Measurements from ENCODE around the gene MRAS. TPM values are rescaled to one million over a fixed set of nuclear protein-coding genes. Genes with fewer than 3 reads are reported as not detected.

The MRAS gene
- polyA plus RNA-seq, 1 donor from 2014 or later, result 52.8 TPM

DNA sequence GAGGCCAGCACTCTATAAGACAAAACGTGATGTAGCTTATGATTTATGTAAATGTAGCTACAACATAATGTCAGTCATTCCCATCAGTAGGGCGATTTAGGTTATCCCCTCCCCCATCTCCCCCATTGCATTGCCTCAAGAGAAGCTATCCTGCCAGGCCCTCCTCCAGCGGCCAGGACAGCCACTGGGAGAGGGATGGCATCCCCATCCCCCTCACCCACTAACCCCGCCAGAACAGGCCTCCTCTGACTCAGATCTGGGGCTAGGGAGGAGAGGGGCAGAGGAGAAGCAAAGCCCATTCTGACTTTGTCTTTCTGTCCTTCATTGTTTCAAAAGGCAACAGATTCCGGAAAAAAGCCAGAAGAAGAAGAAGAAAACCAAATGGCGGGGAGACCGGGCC lies 53.5 kb downstream of the MRAS start:
- Histone ChIP-seq H3K36me3 (ENCODE audit: insufficient read depth, low read length) (peaks cover 7% of the 10 kb centered on the region), H2AFZ (ENCODE audit: low read depth, low read length) (no peak overlapping the region), H3K27me3 (ENCODE audit: insufficient read depth, low read depth, low read length) (no peaks in the 10 kb centered on the region), H3K4me2 (ENCODE audit: low read length) (no peak overlapping the region), H3K9me2 (ENCODE audit: insufficient read depth, low read length) (no peaks in the 10 kb centered on the region), H4K20me1 (ENCODE audit: insufficient read depth) (no peaks in the 10 kb centered on the region), H3F3A (ENCODE audit: insufficient read depth, low read length, poor library complexity, severe bottlenecking) (no peaks in the 10 kb centered on the region), H3K4me3 (ENCODE audit: low read length) (no peak overlapping the region), H3K9ac (ENCODE audit: low read length) (no peak overlapping the region), H3K27ac (ENCODE audit: low read length) (no peak overlapping the region), H3K79me2 (replicated peaks; ENCODE audit: insufficient read depth, low read length) (no peaks in the 10 kb centered on the region), H3K9me3 (ENCODE audit: low read length) (no peaks in the 10 kb centered on the region)
- TF ChIP-seq, protein P1, sequence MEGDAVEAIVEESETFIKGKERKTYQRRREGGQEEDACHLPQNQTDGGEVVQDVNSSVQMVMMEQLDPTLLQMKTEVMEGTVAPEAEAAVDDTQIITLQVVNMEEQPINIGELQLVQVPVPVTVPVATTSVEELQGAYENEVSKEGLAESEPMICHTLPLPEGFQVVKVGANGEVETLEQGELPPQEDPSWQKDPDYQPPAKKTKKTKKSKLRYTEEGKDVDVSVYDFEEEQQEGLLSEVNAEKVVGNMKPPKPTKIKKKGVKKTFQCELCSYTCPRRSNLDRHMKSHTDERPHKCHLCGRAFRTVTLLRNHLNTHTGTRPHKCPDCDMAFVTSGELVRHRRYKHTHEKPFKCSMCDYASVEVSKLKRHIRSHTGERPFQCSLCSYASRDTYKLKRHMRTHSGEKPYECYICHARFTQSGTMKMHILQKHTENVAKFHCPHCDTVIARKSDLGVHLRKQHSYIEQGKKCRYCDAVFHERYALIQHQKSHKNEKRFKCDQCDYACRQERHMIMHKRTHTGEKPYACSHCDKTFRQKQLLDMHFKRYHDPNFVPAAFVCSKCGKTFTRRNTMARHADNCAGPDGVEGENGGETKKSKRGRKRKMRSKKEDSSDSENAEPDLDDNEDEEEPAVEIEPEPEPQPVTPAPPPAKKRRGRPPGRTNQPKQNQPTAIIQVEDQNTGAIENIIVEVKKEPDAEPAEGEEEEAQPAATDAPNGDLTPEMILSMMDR (IDR thresholded peaks at IDR 0.05; ENCODE audit: poor library complexity, severe bottlenecking), result no peak
- TF ChIP-seq SMC3 (conservative IDR thresholded peaks at IDR 0.05; ENCODE audit: poor library complexity), result no peak
- no peak for TF ChIP-seq MXI1 (conservative IDR thresholded peaks at IDR 0.05; ENCODE audit: poor library complexity, severe bottlenecking)
- no peak for TF ChIP-seq RAD21 (conservative IDR thresholded peaks at IDR 0.05)
- TF ChIP-seq EP300 (conservative IDR thresholded peaks at IDR 0.05; ENCODE audit: poor library complexity, severe bottlenecking), result no peak
- TF ChIP-seq EZH2 (IDR thresholded peaks at IDR 0.05; ENCODE audit: borderline replicate concordance, insufficient read depth, low read length, poor library complexity, severe bottlenecking), result no peak
- TF ChIP-seq, protein P2, sequence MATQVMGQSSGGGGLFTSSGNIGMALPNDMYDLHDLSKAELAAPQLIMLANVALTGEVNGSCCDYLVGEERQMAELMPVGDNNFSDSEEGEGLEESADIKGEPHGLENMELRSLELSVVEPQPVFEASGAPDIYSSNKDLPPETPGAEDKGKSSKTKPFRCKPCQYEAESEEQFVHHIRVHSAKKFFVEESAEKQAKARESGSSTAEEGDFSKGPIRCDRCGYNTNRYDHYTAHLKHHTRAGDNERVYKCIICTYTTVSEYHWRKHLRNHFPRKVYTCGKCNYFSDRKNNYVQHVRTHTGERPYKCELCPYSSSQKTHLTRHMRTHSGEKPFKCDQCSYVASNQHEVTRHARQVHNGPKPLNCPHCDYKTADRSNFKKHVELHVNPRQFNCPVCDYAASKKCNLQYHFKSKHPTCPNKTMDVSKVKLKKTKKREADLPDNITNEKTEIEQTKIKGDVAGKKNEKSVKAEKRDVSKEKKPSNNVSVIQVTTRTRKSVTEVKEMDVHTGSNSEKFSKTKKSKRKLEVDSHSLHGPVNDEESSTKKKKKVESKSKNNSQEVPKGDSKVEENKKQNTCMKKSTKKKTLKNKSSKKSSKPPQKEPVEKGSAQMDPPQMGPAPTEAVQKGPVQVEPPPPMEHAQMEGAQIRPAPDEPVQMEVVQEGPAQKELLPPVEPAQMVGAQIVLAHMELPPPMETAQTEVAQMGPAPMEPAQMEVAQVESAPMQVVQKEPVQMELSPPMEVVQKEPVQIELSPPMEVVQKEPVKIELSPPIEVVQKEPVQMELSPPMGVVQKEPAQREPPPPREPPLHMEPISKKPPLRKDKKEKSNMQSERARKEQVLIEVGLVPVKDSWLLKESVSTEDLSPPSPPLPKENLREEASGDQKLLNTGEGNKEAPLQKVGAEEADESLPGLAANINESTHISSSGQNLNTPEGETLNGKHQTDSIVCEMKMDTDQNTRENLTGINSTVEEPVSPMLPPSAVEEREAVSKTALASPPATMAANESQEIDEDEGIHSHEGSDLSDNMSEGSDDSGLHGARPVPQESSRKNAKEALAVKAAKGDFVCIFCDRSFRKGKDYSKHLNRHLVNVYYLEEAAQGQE (IDR thresholded peaks at IDR 0.05; ENCODE audit: borderline replicate concordance), result no peak
- no peak for TF ChIP-seq POLR2AphosphoS5 (IDR thresholded peaks at IDR 0.05)
- TF ChIP-seq TAF1 (IDR thresholded peaks at IDR 0.05; ENCODE audit: low read depth), result no peak

DNA sequence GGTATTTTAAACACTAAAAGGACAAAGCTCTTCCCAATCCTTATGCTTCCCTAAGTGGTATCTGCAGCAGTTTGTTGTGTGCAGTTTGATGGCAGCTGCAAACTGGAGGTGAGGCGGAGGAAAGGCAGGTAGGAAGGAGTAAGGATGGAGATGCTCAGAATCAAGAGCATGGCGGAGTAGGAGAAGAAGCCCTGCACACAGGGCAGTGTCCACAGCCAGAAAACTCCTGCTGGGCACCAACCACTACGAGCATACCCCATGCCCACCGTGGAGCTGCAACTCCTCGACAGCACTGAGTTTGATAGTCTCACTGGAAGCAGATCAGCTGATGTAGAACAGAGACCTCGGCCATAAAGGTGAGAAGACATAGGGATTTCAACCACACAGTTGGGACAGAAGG lies 55.7 kb downstream of the MRAS start:
- Histone ChIP-seq H3K9me2 (ENCODE audit: insufficient read depth, low read length) (no peaks in the 10 kb centered on the region), H3K9me3 (ENCODE audit: low read length) (no peaks in the 10 kb centered on the region), H3K4me2 (ENCODE audit: low read length) (no peak overlapping the region), H3F3A (ENCODE audit: insufficient read depth, low read length, poor library complexity, severe bottlenecking) (no peaks in the 10 kb centered on the region), H3K79me2 (replicated peaks; ENCODE audit: insufficient read depth, low read length) (no peaks in the 10 kb centered on the region), H3K27ac (ENCODE audit: low read length) (no peak overlapping the region), H3K36me3 (ENCODE audit: insufficient read depth, low read length) (peaks cover 7% of the 10 kb centered on the region), H4K20me1 (ENCODE audit: insufficient read depth) (no peaks in the 10 kb centered on the region), H3K9ac (ENCODE audit: low read length) (no peak overlapping the region), H3K27me3 (ENCODE audit: insufficient read depth, low read depth, low read length) (no peaks in the 10 kb centered on the region), H2AFZ (ENCODE audit: low read depth, low read length) (no peak overlapping the region), H3K4me3 (ENCODE audit: low read length) (no peak overlapping the region)
- TF ChIP-seq MXI1 (conservative IDR thresholded peaks at IDR 0.05; ENCODE audit: poor library complexity, severe bottlenecking) (no peak), SMC3 (conservative IDR thresholded peaks at IDR 0.05; ENCODE audit: poor library complexity) (no peak), TAF1 (IDR thresholded peaks at IDR 0.05; ENCODE audit: low read depth) (no peak), RAD21 (conservative IDR thresholded peaks at IDR 0.05) (no peak), POLR2AphosphoS5 (IDR thresholded peaks at IDR 0.05) (no peak), EZH2 (IDR thresholded peaks at IDR 0.05; ENCODE audit: borderline replicate concordance, insufficient read depth, low read length, poor library complexity, severe bottlenecking) (no peak), EP300 (conservative IDR thresholded peaks at IDR 0.05; ENCODE audit: poor library complexity, severe bottlenecking) (no peak)
- TF ChIP-seq, protein P1 (IDR thresholded peaks at IDR 0.05; ENCODE audit: poor library complexity, severe bottlenecking), result no peak
- TF ChIP-seq, protein P2 (IDR thresholded peaks at IDR 0.05; ENCODE audit: borderline replicate concordance), result no peak
